Liver (tissue), 9 donors: Measurements from ENCODE around the gene SLC17A2. TPM values are rescaled to one million over a fixed set of nuclear protein-coding genes. Genes with fewer than 3 reads are reported as not detected.

Source experiments
- DNase-seq: peaks from one replicate; pipeline ENCODE4 v3.0.0-alpha.2; 2017; ENCODE audit warnings: low spot score
- H3K27ac ChIP-seq, 2 donors: one replicate each; pipeline ENCODE4 v1.7.0; 2013; ENCODE audit warnings: inconsistent platforms in 2 of 2, low read length in 2 of 2, control low read depth in 1 of 2, low read depth in 1 of 2, mild to moderate bottlenecking in 1 of 2
- H3K27me3 ChIP-seq, 4 donors: one replicate each; pipeline versions ENCODE4 v1.6.1 to v1.7.0; 2013; ENCODE audit warnings: low read length in 3 of 4, inconsistent platforms in 1 of 4, mild to moderate bottlenecking in 1 of 4, moderate library complexity in 1 of 4; ENCODE audit not compliant: control insufficient read depth in 4 of 4, insufficient read depth in 4 of 4
- H3K36me3 ChIP-seq, 4 donors: one replicate each; pipeline versions ENCODE4 v1.6.1 to v1.7.0; 2013; ENCODE audit warnings: low read length in 3 of 4, mild to moderate bottlenecking in 3 of 4, low read depth in 1 of 4, moderate library complexity in 1 of 4; ENCODE audit not compliant: control insufficient read depth in 4 of 4, insufficient read depth in 3 of 4
- H3K4me1 ChIP-seq, 4 donors: one replicate each; pipeline versions ENCODE4 v1.6.1 to v1.7.0; 2013; ENCODE audit warnings: low read length in 3 of 4, mild to moderate bottlenecking in 3 of 4, moderate library complexity in 1 of 4; ENCODE audit not compliant: control insufficient read depth in 4 of 4, insufficient read depth in 4 of 4
- H3K4me3 ChIP-seq, 3 donors: one replicate each; pipeline versions ENCODE4 v1.6.1 to v1.7.0; 2013; ENCODE audit warnings: low read length in 3 of 3, control low read depth in 1 of 3, low read depth in 1 of 3, mild to moderate bottlenecking in 1 of 3
- H3K9ac ChIP-seq, 2 donors: one replicate each; pipeline ENCODE4 v1.7.0; 2013; ENCODE audit warnings: low read length in 2 of 2, mild to moderate bottlenecking in 2 of 2, moderate library complexity in 2 of 2, control low read depth in 1 of 2, low read depth in 1 of 2
- H3K9me3 ChIP-seq, 4 donors: one replicate each; pipeline versions ENCODE4 v1.6.1 to v1.7.0; 2013; ENCODE audit warnings: low read length in 3 of 4; ENCODE audit not compliant: control insufficient read depth in 4 of 4
- EGR1 ChIP-seq, 2 donors: IDR thresholded peaks; 2 replicates each; pipeline ENCODE4 v1.6.1; 2016 to 2018; ENCODE audit warnings: antibody characterized with exemption in 2 of 2, low read depth in 2 of 2
- FOXA1 ChIP-seq: IDR thresholded peaks from 2 replicates; pipeline ENCODE4 v1.6.1; 2016; ENCODE audit warnings: antibody characterized with exemption
- FOXA2 ChIP-seq: IDR thresholded peaks from 2 replicates; pipeline ENCODE4 v1.6.1; 2016; ENCODE audit warnings: antibody characterized with exemption
- GABPA ChIP-seq, 2 donors: IDR thresholded peaks in 1 of 2; conservative IDR thresholded peaks in 1 of 2; 2 replicates each; pipeline ENCODE4 v1.6.1; 2016; ENCODE audit warnings: antibody characterized with exemption in 2 of 2, mild to moderate bottlenecking in 1 of 2, moderate library complexity in 1 of 2
- HNF4A ChIP-seq, 2 donors: conservative IDR thresholded peaks; 2 replicates each; pipeline ENCODE4 v1.6.1; 2016; ENCODE audit warnings: antibody characterized with exemption in 2 of 2, mild to moderate bottlenecking in 2 of 2
- HNF4G ChIP-seq: IDR thresholded peaks from 2 replicates; pipeline ENCODE4 v1.6.1; 2016; ENCODE audit warnings: antibody characterized with exemption
- JUND ChIP-seq, 2 donors: IDR thresholded peaks; 2 replicates each; pipeline ENCODE4 v1.6.1; 2016; ENCODE audit warnings: antibody characterized with exemption in 2 of 2
- MAX ChIP-seq: IDR thresholded peaks from 2 replicates; pipeline ENCODE4 v1.6.1; 2016; ENCODE audit warnings: antibody characterized with exemption
- NR2F2 ChIP-seq: IDR thresholded peaks from 2 replicates; pipeline ENCODE4 v1.6.1; 2016; ENCODE audit warnings: antibody characterized with exemption
- RAD21 ChIP-seq, 2 donors: IDR thresholded peaks; 2 replicates each; pipeline ENCODE4 v1.6.1; 2016; ENCODE audit warnings: antibody characterized with exemption in 2 of 2, mild to moderate bottlenecking in 2 of 2
- REST ChIP-seq: IDR thresholded peaks from 2 replicates; pipeline ENCODE4 v1.6.1; 2016; ENCODE audit warnings: antibody characterized with exemption, mild to moderate bottlenecking
- RXRA ChIP-seq, 2 donors: IDR thresholded peaks; 2 replicates each; pipeline ENCODE4 v1.6.1; 2017 to 2018; ENCODE audit warnings: antibody characterized with exemption in 2 of 2, mild to moderate bottlenecking in 1 of 2
- SP1 ChIP-seq: IDR thresholded peaks from 2 replicates; pipeline ENCODE4 v1.6.1; 2018; ENCODE audit warnings: antibody characterized with exemption, mild to moderate bottlenecking
- TAF1 ChIP-seq: conservative IDR thresholded peaks from 2 replicates; pipeline ENCODE4 v1.6.1; 2016; ENCODE audit warnings: antibody characterized with exemption, mild to moderate bottlenecking
- YY1 ChIP-seq: IDR thresholded peaks from 2 replicates; pipeline ENCODE4 v1.6.1; 2016; ENCODE audit warnings: antibody characterized with exemption, mild to moderate bottlenecking
- WGBS: extraction: QIAGEN DNeasy Blood & Tissue Kit; methylation state at CpG from one replicate; pipeline ENCODE4 v1.1.7; 2013; 5-methylcytosine and 5-hydroxymethylcytosine counted together
- polyA plus RNA-seq, 2 donors: library from polyadenylated mRNA; stranded (reverse) in 1 of 2; unstranded in 1 of 2; fragments of 200-250 nt in 1 of 2; fragments of >200 nt in 1 of 2; fragmentation: Nextera tagmentation in 1 of 2; extraction: Ambion mirVana in 1 of 2; gene quantifications; one replicate each; pipeline versions ENCODE4 v1.2.1 to v1.2.3, GENCODE V29; 2013 to 2015
- total RNA-seq, 2 donors: library from RNA; depleted of rRNA; stranded (reverse); fragments of >200 nt; gene quantifications; one replicate each; pipeline ENCODE4 v1.2.3, GENCODE V29; 2014
- TF ChIP-seq, protein P1 (sequence below): IDR thresholded peaks from 2 replicates; pipeline ENCODE4 v1.6.1; 2016; ENCODE audit warnings: antibody characterized with exemption
- TF ChIP-seq, protein P2 (sequence below): fragments of 150-350 bp; IDR thresholded peaks from 2 replicates; pipeline ENCODE4 v1.5.1; 2017; ENCODE audit warnings: improper control_type of control experiment, low read depth, low read length; ENCODE audit not compliant: missing input control
- TF ChIP-seq, protein P3 (sequence below): IDR thresholded peaks from 2 replicates; pipeline ENCODE4 v1.6.1; 2016; ENCODE audit warnings: antibody characterized with exemption
- donor health status: healthy.
- donor health status: healthy.
- donor health status: healthy.
- donor health status: healthy.
- donor health status: healthy.

SLC17A2 gene
- total and polyA plus RNA-seq, 4 donors: 26.2 to 88.1 (median 37.8) TPM

GRCh38 chr6:25919657-25920056 is 10.8 kb downstream of the SLC17A2 start (continued):
- TF ChIP-seq, protein P1, sequence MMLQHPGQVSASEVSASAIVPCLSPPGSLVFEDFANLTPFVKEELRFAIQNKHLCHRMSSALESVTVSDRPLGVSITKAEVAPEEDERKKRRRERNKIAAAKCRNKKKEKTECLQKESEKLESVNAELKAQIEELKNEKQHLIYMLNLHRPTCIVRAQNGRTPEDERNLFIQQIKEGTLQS: no peak
- TF ChIP-seq, protein P2, sequence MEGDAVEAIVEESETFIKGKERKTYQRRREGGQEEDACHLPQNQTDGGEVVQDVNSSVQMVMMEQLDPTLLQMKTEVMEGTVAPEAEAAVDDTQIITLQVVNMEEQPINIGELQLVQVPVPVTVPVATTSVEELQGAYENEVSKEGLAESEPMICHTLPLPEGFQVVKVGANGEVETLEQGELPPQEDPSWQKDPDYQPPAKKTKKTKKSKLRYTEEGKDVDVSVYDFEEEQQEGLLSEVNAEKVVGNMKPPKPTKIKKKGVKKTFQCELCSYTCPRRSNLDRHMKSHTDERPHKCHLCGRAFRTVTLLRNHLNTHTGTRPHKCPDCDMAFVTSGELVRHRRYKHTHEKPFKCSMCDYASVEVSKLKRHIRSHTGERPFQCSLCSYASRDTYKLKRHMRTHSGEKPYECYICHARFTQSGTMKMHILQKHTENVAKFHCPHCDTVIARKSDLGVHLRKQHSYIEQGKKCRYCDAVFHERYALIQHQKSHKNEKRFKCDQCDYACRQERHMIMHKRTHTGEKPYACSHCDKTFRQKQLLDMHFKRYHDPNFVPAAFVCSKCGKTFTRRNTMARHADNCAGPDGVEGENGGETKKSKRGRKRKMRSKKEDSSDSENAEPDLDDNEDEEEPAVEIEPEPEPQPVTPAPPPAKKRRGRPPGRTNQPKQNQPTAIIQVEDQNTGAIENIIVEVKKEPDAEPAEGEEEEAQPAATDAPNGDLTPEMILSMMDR: no peak
- peak; percentile 85 for TF ChIP-seq MAX
- peak; percentile 18 for TF ChIP-seq HNF4G
- TF ChIP-seq TAF1: no peak
- TF ChIP-seq YY1: peak; percentile 87

GRCh38 chr6:25918083-25918683 is 12.3 kb downstream of the SLC17A2 start:
- H3K9ac ChIP-seq: no peak overlapping the region
- TF ChIP-seq FOXA1 (no peak), GABPA (IDR thresholded peaks at IDR 0.05 in 1 of 2, conservative IDR thresholded peaks at IDR 0.05 in 1 of 2) (no peak), SP1 (no peak), NR2F2 (no peak), JUND (IDR thresholded peaks at IDR 0.05) (no peak), RAD21 (IDR thresholded peaks at IDR 0.05) (no peak), EGR1 (IDR thresholded peaks at IDR 0.05; ENCODE audit: low read depth in 2 of 2) (no peak), REST (no peak), RXRA (IDR thresholded peaks at IDR 0.05) (no peak), FOXA2 (no peak), HNF4G (no peak), YY1 (no peak), TAF1 (no peak), HNF4A (conservative IDR thresholded peaks at IDR 0.05) (no peak)
- TF ChIP-seq, protein P3, sequence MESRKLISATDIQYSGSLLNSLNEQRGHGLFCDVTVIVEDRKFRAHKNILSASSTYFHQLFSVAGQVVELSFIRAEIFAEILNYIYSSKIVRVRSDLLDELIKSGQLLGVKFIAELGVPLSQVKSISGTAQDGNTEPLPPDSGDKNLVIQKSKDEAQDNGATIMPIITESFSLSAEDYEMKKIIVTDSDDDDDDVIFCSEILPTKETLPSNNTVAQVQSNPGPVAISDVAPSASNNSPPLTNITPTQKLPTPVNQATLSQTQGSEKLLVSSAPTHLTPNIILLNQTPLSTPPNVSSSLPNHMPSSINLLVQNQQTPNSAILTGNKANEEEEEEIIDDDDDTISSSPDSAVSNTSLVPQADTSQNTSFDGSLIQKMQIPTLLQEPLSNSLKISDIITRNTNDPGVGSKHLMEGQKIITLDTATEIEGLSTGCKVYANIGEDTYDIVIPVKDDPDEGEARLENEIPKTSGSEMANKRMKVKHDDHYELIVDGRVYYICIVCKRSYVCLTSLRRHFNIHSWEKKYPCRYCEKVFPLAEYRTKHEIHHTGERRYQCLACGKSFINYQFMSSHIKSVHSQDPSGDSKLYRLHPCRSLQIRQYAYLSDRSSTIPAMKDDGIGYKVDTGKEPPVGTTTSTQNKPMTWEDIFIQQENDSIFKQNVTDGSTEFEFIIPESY: no peak
- WGBS: 90% methylated on average over 5 of the region's 5 CpGs
- H3K27ac ChIP-seq: no peak overlapping the region
- H3K4me1 ChIP-seq: peaks cover 11 to 25% (median 13%) of the 10 kb centered on the region in 4 donors
- peaks cover 8 to 60% (median 34%) of the 10 kb centered on the region in 4 donors for H3K36me3 ChIP-seq
- no peak overlapping the region for H3K4me3 ChIP-seq
- H3K27me3 ChIP-seq: no peaks in the 10 kb centered on the region
- H3K9me3 ChIP-seq: no peaks in the 10 kb centered on the region
- no peak for DNase-seq
